Measurements from ENCODE around the gene DUS4L.

Gene DUS4L

GRCh38 chr7:107538001-107538400, 25.8 kb upstream of the DUS4L start:
- TF ChIP-seq CTCF (IDR thresholded peaks at IDR 0.05; ENCODE audit: insufficient read depth, low read depth, low read length, missing control alignments), result no peak

GRCh38 chr7:107543338-107543993, 20.3 kb upstream of the DUS4L start:
- DNase-seq (ENCODE audit: low read depth), result no peak
- no peak for TF ChIP-seq CTCF (IDR thresholded peaks at IDR 0.05; ENCODE audit: insufficient read depth, low read depth, low read length, missing control alignments)
- H3K4me3 ChIP-seq (ENCODE audit: low read depth, low read length), result no peak overlapping the region

More at GRCh38 chr7:107538001-107538400, 25.8 kb upstream of the DUS4L start:
- H3K4me3 ChIP-seq (ENCODE audit: low read depth, low read length), result no peak overlapping the region
- no peak for DNase-seq (ENCODE audit: low read depth)

- H3K4me3 ChIP-seq (ENCODE audit: low read depth, low read length), result no peak overlapping the region
- DNase-seq (ENCODE audit: low read depth), result no peak
- TF ChIP-seq CTCF (IDR thresholded peaks at IDR 0.05; ENCODE audit: insufficient read depth, low read depth, low read length, missing control alignments), result no peak
Observed at GRCh38 chr7:107544848-107545591, 18.8 kb upstream of the DUS4L start.

GRCh38 chr7:107551936-107552335, 11.8 kb upstream of the DUS4L start:
- TF ChIP-seq CTCF (IDR thresholded peaks at IDR 0.05; ENCODE audit: insufficient read depth, low read depth, low read length, missing control alignments), result no peak
- no peak overlapping the region for H3K4me3 ChIP-seq (ENCODE audit: low read depth, low read length)

GRCh38 chr7:107555893-107556292, 7.9 kb upstream of the DUS4L start:
- DNase-seq (ENCODE audit: low read depth), result no peak
- no peak overlapping the region for H3K4me3 ChIP-seq (ENCODE audit: low read depth, low read length)
- no peak for TF ChIP-seq CTCF (IDR thresholded peaks at IDR 0.05; ENCODE audit: insufficient read depth, low read depth, low read length, missing control alignments)

More at GRCh38 chr7:107551936-107552335, 11.8 kb upstream of the DUS4L start:
- no peak for DNase-seq (ENCODE audit: low read depth)

GRCh38 chr7:107559864-107560263, 3.9 kb upstream of the DUS4L start:
- DNase-seq (ENCODE audit: low read depth), result no peak
- H3K4me3 ChIP-seq (ENCODE audit: low read depth, low read length), result no peak overlapping the region
- TF ChIP-seq CTCF (IDR thresholded peaks at IDR 0.05; ENCODE audit: insufficient read depth, low read depth, low read length, missing control alignments), result no peak
